ENCODE measurements around the gene SH3BGRL3.
"Not testable (repeated sequence)": the region's sequence is repeated elsewhere in the genome, so short reads cannot be mapped to it uniquely, and the experiment has no call there.

Gene SH3BGRL3

DNA sequence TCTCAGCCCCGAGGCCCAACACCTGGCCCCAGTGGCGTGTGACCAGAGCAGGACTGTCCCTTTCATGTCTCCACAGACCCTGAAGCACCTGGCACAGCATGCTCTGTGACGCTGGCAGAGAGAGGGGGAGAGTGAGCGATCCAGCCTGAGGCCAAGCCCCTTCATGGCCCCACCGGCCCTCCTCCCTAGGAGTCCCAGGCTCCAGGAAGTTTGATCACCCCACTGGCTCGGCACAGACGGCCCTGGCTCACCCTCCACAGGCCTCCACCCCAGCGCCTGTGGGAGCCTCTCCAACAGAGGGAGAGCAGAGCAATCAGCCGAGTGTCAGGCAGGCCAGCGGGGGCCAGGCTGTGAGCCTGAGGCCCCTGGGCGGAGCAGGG is 11.0 kb downstream of the SH3BGRL3 start:
- DNase-seq (ENCODE audit: low spot score): no peak

DNA sequence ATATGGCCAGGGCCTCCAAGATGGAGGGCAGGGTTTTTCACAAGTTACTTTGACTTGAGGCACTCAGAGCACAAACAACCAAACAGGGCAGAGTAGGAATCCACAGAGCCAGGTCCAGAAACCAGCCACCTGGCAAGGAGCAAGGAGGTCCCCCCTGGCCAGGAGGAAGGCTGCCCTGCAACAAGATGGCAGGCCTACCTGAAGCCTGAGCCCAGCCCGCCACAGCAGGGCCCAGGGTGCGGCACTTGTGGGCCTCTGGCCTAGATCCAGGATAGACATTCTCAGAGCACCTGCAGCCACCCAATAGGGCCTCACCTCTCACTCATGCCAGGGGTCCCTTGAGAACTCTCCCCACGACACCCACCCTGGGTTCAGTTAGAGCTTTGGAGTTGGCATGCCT is 11.5 kb downstream of the SH3BGRL3 start:
- DNase-seq (ENCODE audit: low spot score): no peak

DNA sequence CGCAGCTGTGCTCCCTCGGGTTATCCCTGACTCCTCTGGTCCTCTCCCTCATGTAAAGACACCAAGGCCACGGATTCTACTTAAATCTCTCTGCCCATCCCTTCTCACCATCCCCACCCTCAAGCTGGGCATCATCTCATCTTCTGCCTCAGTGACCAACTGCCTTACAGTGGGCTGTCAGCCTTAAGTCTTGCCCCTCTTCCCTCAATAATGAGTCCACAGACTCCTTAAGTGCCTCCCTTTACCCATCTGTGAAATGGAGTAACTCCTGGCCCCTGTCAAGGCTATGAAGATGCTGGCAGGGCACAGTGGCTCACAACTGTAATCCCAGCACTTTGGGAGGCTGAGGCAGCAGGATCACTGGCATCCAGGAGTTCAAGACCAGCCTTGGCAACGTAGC is 12.1 kb downstream of the SH3BGRL3 start:
- DNase-seq (ENCODE audit: low spot score): no peak

DNA sequence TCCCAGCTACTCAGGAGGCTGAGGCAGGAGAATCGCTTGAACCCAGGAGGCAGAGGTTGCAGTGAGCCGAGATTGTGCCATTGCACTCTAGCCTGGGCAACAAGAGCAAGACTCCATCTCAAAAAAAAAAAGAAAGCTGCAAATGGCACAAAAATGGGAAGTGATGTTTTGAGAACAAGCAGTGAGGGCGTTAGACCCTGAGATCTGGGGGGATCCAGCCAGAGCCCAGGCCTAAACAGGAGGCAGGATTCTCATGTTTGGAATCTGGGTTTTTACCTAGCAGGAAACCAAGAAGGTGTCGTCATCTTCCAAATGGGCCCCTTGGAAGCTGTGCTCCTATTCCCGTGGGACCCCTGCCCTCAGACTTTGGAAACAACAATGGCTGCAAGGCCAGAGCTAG is 12.8 kb downstream of the SH3BGRL3 start:
- DNase-seq (ENCODE audit: low spot score): not testable (repeated sequence)

DNA sequence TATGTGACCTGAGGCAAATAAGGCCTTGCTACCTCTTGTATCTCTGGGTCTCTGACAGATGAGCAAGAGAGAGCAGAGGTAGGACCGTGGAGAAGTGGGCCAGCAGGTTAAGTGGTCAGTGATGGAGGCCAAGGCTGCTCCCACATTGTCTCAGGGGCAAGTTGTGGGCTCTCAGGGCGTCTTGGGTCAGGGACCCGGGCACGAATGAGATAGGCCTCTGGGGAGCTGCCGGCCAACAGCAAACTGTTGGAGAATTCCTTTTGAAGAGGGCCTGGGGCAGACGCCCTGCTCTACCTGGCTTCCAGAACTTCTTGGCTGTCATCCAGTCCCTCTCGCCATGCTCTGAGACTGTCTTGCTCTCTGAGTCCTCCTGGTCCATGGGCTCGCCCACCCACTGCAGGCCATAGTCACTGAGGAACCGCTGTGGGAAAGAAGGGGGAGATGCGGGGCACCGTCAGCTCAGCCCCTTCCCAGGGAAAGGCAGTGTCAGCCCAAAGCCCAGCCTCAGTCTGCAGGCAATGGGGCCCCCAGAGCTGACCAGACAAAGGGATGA is 14.1 kb downstream of the SH3BGRL3 start:
- DNase-seq (ENCODE audit: low spot score): no peak

DNA sequence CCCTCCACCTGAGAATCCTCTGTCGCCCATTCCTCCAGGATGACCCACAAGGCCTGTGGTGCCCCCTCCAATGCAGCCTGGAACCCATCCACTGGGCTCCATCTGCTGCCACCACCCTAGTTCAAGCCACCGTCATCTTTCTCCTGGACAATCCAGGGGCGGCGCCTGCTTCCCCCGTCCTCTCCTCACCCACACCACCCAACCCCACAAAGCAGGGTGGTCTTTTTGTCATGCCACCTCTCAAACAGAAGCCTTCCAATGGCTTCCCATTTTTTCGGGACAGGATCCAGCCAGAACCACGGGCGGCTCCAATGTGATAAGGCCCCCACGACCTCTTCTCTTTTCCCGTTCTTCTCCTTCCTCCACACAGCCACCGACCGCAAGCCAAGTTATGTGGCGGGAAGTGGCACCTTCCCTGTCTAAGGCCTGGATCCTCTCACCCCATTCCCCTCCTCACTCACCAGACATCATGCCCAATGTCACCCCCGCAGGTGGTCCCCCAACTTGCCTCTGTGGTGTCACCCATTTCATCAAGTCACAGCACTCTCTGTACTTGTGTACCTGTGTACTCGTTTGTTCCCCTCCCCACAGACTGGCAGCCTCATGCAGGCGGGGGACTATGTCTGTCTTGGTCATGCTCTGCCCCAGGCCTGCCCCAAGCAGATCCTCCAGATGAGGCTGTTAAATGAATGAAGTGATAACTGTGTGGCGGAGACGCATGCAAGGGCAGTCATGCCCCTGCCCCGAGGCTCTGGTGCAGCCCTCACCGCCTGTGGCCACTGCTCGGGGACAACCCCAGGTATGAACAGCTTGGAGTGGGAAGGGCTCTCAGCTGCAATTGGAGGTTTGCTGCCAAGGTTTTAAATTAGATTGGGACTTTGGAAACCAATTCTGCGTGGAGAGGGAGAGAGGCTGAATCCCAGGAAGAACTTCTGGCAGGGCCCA is 15.6 kb downstream of the SH3BGRL3 start:
- DNase-seq (ENCODE audit: low spot score): no peak

DNA sequence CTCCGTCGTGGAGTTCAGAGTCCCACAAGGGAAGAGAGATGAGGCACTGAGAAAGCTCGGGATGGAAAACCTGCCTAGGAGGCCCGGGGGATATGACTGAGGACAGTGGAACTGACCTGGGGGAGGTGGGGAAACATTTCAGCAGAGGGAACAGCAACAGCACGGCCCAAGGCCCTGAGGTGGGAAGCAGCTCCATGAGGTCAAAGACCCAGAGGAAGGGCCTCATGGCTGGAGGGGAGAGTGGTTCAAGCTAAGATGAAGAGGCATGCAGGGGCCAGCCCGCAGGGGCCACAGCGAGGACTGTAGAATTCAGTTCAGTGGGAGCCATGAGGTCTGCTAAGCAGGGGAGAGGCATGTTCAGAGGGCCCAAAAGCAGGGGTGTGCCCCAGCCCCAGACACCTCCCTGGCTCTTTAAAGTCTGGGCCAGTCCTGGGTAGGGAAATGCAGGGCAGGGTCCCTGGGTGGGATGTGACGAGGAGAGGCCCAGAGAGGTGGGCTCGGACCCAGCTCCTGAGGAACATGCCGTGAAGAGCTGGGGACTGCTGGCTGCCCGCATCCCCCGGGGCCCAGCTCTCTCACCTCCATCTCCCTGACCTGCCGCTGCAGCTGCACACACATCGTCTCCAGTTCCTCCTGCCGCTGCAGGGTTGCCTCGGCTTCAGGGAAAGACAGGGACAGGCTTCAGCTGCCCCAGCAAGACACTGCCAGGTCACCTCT is 16.6 kb downstream of the SH3BGRL3 start:
- no peak for DNase-seq (ENCODE audit: low spot score)

DNA sequence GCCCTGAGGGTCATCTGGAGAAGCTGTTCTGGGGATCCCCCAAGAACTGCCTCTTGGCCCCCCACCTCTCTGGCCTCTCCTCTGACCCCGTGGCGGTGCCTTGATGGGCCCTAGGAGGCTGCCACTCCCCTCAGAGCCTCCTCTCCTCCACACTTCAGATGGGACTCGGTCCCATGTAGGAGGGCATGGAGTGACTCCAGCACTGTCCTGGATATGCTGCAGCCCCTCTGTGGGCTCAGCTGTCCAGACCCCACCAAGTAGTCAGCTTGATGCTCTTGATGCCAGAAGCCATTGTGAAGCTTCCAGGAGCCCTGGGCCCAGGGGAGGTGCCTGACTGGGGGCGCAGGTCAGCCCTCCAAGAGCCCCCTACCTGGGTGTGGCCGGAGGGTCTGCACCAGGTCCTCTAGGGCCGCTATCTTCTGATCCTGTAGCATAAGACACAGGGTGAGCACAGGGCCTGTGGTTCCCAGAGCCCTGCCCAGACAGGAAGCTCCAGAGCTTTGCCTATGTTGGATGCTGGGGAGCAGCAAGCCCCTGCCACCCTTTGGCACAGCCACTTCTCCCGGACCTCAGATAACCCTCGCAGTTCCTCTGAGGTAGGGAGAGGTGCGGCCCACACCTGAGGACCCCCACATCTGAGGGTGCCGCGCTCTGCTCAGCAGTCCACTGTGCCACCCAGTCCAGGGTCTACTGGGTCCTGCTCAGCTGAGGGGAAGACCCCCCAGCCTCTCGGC is 17.3 kb downstream of the SH3BGRL3 start:
- no peak for DNase-seq (ENCODE audit: low spot score)

DNA sequence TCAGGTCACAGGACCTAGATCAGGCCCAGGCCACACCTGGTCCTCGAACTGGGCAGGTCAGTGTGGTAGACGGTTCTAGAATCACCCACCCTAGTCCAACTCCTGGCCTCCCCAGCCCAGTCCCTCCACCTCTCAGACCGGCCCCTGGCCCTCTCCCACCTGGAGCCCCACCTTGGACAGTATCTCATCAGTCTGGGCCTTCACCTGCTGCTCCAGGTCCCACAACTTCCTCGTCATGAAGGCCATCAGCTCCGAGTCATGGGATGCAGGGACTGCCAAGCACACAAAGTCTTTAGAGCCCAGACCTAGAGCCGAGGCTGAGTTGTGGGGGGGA is 17.9 kb downstream of the SH3BGRL3 start:
- DNase-seq (ENCODE audit: low spot score): no peak

DNA sequence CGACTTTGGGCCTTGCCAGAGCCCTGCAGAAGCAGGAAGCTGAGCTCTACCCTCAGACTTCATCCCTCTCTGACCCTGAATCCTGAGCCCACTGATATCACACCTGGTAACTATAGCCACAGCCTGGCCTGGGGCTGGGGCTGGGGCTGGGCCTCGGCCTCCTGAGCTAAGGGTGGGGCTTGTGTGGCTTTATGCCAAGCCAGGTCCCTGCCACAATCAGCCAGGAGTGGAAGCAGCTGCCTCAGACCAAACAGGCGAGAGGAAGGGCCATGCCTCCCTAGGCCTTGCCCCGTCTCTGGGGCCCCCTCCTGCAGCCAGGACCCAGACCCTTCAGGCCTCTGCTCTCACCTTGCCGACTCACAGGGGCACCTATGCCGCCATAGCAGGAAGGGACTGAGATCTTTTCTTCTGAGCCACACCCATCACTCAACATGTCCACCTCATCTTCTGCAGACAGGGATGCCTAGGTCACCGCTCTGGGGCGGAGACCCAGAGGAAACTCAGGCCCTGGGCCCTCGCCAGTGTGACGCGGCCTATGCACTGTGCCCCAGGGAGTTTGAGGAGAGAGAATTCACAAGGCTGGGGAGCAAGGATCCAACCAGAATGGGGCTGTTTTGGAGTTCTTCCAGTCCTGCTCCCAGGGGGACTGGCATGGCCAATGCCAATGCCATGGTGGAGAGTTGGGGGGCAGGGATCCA is 20.8 kb downstream of the SH3BGRL3 start:
- no peak for DNase-seq (ENCODE audit: low spot score)

DNA sequence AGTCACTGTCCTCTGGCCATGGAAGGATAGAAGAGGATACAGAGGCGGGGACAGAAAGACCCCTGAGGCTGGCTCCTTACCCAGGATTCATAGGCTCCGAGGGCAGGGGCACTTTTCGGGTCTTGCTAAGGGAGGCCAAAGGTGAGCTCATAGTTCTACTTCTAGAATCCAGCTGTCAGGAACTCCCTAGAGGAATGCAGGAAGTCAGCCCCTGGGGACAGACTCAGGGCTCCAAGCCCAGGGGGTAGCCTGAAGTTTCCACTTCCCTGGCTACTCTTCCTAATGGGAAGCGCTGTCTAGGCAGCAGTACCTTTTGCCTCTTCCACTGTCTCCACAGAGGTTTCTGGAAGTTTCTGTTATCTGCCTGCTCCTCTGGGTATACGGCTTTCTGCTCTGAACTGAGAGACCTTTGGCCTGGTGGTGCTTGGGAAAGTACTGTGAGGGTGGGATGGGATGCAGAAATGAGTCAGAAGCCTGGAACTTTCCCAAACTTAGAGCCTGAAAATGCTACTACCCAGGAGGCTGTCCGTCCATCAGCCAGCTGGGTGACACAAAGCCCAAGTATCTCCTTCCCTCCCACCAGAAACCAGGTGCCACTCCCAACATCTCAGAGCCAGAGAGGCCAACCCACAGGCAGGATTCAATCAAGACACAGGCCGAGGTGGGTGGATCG is 23.0 kb downstream of the SH3BGRL3 start:
- no peak for DNase-seq (ENCODE audit: low spot score)

DNA sequence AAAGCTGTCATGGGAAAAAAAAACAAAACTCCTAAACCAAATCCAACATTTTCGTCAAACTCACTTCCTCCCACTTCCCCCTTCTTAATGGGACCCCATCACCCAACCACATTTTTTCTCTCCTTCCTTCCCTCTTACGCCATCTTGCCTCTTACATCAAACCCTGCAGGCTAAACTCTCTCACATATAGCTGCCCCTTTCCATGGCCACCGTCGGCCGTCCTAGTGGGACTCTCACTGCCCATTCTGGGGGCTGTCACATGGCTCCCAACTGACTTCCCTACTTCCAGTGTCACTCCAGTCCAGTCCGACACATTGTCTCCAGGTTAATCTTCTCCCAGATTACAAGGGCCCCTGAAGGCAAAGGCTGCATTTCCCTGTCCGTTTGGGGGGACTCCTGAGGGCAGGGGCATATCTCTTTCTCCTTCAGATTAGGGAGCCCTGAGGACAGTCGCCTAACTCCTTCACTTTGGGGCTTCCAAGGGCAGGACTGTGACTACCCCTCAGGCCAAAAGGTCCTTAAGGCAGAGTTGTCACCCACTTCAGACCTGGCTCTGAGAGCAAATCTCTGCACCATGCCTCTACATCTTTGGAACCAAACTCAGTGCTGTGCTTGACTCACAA is 25.9 kb downstream of the SH3BGRL3 start:
- no peak for DNase-seq (ENCODE audit: low spot score)

DNA sequence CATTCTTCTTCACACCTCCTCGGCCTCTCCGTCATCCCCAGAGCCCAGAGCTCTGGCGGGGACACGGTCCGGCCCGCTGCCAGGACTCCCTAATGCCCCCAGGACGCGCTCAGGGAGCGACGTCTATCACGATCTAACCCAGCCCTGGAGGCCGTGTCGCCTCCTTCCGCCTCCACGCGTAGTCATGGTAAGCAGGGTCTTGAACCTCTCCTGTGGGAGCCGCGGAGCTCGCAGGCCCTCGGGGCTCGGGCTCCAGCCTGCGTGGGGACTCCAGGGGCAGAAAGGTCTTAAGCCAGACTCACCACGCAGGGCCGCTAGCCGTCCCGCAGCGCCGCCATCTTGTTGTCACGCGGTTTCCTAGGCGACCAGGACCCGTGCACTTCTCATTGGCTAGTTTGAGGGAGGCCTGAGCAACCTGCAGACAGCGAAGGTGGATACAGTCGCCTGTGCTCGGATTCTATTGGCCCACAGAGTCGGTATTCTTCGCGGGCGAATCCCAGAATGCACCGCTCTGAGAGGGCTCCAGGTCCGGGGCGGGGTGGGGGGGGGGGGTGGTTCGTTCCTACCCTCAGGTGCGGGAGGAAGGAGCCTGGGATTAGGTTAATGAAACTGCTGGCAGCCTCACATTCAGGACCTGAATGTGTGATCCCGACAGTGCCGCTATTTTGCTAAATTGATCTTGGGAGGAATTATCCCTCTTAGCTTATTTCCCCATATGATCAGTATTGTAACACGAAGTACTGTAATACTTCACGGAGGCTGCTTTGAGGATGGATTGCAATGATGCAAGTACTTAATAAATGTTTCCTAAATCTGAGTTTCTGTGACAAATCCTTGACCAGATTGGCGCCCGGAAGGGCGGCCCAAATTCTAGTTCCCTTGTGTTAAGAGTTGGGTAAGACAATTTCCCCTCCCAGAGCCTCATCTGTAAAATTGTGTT is 26.7 kb downstream of the SH3BGRL3 start, which contains the start of gene UBXN11:
Gene UBXN11, minus strand, starts transcription at position 347 of the 940 bp plus-strand sequence. CDS start 3,753 bp downstream, outside the sequence.
- peak; percentile 94 for DNase-seq (ENCODE audit: low spot score)

DNA sequence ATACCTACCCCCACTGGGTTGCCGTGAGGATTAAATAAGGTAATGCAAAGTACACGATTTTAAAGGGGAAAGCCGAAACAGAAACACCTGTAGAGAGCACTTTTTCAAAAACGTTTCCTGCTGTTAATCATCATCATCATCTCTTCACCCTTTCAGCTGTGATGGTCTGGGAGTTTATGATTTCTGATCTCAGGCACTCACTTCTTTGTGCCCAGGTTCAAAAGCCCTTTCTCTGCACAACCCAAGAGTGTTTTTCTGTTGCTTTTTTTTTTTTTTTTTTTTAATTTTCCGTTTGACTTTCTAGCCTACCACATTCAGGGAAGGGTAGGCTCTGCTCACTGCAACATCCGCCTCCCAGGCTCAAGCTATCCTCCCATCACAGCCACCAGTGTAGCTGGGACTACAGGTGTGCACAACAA is 27.5 kb downstream of the SH3BGRL3 start:
- peak; percentile 34 for DNase-seq (ENCODE audit: low spot score)

DNA sequence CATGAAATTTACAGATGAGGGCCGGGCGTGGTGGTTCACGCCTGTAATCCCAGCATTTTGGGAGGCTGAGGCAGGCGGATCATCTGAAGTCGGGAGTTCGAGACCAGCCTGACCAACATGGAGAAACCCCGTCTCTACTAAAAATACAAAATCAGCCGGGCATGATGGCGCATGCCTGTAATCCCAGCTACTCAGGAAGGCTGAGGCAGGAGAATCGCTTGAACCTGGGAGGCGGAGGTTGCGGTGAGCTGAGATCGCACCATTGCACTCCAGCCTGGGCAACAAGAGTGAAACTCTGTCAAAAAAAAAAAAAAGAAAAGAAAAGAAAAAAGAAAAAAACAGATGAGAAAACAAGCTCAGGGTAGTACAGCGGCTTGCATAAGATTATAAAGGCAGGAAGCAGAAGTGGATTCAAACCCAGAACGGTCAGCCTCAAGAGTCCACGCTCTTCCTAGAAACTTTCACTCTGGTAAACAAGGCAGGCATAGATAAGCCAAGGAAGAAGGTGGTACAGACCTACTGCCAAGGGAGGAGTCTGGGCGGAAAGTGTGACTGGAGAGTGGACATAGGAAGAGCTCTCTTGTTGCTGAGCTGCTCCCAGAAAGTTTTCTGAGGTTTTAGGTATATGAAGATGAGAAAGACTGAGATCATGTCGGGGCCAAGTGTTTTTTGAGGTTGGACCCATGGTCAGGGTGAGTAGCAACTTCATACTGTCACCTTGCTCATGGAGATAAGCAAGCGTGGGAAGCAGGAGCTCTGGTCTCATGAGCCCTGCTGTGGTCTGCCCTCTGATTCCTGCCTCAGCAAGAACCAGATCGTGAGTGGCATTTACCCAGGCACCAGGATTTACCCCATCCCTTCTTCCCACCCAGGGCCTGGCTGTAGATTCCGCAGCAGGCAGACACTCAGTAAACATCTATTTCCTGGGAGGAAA is 28.3 kb downstream of the SH3BGRL3 start:
- DNase-seq (ENCODE audit: low spot score): not testable (repeated sequence)

DNA sequence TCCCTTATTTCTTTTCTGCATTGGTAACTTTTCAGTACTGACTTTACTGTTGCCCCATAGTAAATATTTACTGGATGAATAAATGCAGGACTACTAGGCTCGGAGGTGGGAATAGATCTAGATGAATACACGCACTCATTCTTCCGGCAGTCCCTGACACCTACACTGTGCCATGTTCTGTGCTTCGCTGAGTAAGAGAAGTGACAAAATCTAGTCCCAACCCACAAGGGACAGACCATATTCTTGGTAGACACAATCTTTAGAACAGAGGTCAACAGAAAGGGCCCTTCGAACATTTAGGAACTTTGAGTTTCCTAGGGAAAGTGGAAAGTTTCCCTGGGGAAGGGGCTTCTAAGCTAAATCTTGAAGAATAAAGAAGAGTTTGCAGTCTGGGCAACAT is 34.6 kb downstream of the SH3BGRL3 start:
- no peak for DNase-seq (ENCODE audit: low spot score)

DNA sequence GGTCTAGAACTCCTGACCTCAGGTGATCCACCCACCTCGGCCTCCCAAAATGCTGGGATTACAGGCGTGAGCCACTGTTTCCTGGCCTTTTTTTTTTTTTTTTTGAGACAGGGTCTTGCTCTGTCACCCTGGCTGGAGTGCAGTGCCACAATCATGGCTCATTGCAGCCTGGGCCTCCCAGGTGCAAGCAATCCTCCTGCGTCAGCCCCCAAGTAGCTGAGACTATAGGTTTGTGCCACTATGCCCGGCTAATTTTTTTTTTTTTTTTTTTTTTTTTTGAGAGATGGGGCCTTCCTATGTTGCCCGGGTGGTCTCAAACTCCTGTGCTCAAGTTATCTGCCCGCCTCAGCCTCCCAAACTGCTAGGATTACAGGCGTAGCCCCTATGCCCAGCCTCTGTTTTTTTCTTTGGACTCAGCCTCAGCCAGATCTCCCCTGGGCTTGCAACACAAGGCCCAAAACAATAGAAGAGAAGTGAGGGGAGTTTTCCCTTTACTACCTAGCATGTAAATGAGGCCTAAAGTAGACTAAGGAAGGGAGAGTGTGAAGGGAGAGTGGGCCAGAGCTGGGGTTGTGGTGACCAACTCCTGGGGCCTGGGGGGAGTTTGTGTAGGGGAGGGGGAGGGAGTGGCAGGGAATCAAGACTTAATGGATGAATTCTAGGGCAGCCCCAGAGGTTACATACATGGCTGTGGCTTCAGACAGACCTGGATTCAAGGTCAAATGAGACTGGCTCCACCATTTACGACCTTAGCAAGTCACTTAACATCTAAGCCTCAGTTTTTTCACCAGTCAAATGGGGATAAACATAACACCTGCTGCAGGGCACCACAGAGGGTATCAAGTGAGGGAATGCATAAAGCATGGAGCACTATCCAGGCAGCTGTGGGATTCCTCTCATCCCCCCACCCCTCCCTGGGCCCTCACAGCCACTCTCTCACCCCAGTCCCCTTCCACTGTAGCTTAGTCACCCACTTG is 36.3 kb downstream of the SH3BGRL3 start:
- no peak for DNase-seq (ENCODE audit: low spot score)

Measured in CD4-positive, alpha-beta T cell treated with Interleukin-15 for 4 hours (primary cell).